AG09309 (cell line): ENCODE results near the gene TAOK1.
A peak's percentile ranks its signal among the peaks of the same experiment; 100 is the strongest.

Experiments
- DNase-seq: peaks from one replicate; pipeline ENCODE4 v3.0.0-alpha.2; 2010; ENCODE audit warnings: low read depth
- H3K4me3 ChIP-seq: 2 replicates; pipeline ENCODE4 v1.5.1; 2011; ENCODE audit warnings: mild to moderate bottlenecking, low read depth, low read length, moderate library complexity; ENCODE audit not compliant: control insufficient read depth
- CTCF ChIP-seq: IDR thresholded peaks from 2 replicates; pipeline ENCODE4 v1.5.1; 2011; ENCODE audit warnings: mild to moderate bottlenecking, low read depth, low read length, inconsistent platforms; ENCODE audit not compliant: insufficient read depth, control insufficient read depth; ENCODE audit errors: missing control alignments

Gene TAOK1

GRCh38 chr17:29576214-29577000 is 186.2 kb downstream of the TAOK1 start:
- no peak for TF ChIP-seq CTCF
- no peak overlapping the region for H3K4me3 ChIP-seq
- no peak for DNase-seq

- no peak overlapping the region for H3K4me3 ChIP-seq
- no peak for DNase-seq
- TF ChIP-seq CTCF = no peak
Observed at GRCh38 chr17:29577001-29577370, 186.8 kb downstream of the TAOK1 start.

- no peak overlapping the region for H3K4me3 ChIP-seq
- no peak for TF ChIP-seq CTCF
- no peak for DNase-seq
Observed at GRCh38 chr17:29577385-29578211, 187.4 kb downstream of the TAOK1 start.

- no peak for TF ChIP-seq CTCF
- H3K4me3 ChIP-seq = no peak overlapping the region
- no peak for DNase-seq
Observed at GRCh38 chr17:29578626-29579485, 188.7 kb downstream of the TAOK1 start.

- peak; percentile 27 for DNase-seq
- H3K4me3 ChIP-seq = no peak overlapping the region
- peak; percentile 91 for TF ChIP-seq CTCF
Observed at GRCh38 chr17:29579866-29580771, 190.0 kb downstream of the TAOK1 start.
